Thyroid gland (tissue), 4 donors: Measurements from ENCODE around the gene HYAL3. TPM values are rescaled to one million over a fixed set of nuclear protein-coding genes. Genes with fewer than 3 reads are reported as not detected.

ENCODE experiments used
- DNase-seq, 2 donors: peaks; one replicate each; pipeline ENCODE4 v3.0.0-alpha.2; 2019
- H3K27ac ChIP-seq, 3 donors: fragments of 200-600 bp; sonication (generic); 1 replicate in 2 of 3; 2 replicates in 1 of 3; pipeline ENCODE4 v1.5.1; 2016 to 2019; ENCODE audit warnings: mild to moderate bottlenecking in 1 of 3, moderate library complexity in 1 of 3
- H3K27me3 ChIP-seq: fragments of 200-600 bp; sonication (generic); one replicate; pipeline ENCODE4 v1.5.1; 2019
- H3K36me3 ChIP-seq, 2 donors: fragments of 200-600 bp; sonication (generic); one replicate each; pipeline ENCODE4 v1.5.1; 2016 to 2019
- H3K4me1 ChIP-seq, 2 donors: fragments of 200-600 bp; sonication (generic); one replicate each; pipeline ENCODE4 v1.5.1; 2017 to 2019
- H3K4me3 ChIP-seq, 3 donors: fragments of 200-600 bp; sonication (generic); replicated peaks in 1 of 3; 1 replicate in 2 of 3; 2 replicates in 1 of 3; pipeline ENCODE4 v1.5.1; 2016; ENCODE audit warnings: mild to moderate bottlenecking in 1 of 3
- H3K9me3 ChIP-seq: fragments of 200-600 bp; sonication (generic); one replicate; pipeline ENCODE4 v1.5.1; 2017
- POLR2A ChIP-seq, 2 donors: fragments of 450-650 bp; IDR thresholded peaks; one replicate each; pipeline ENCODE4 v1.6.1; 2017; ENCODE audit warnings: antibody characterized with exemption in 2 of 2, mild to moderate bottlenecking in 2 of 2, moderate library complexity in 1 of 2
- WGBS, 2 donors: methylation state at CpG; one replicate each; pipeline ENCODE4 v1.1.5; 2017; 5-methylcytosine and 5-hydroxymethylcytosine counted together
- intact Hi-C: fragments of 100-400 bp; cut with DNase I; formaldehyde crosslinking; loops from one replicate; pipeline ENCODE4 v1.15.1; 2023
- total RNA-seq, 4 donors: library from RNA; depleted of rRNA; stranded (reverse); fragments of >200 nt; gene quantifications; one replicate each; pipeline ENCODE4 v1.2.3, GENCODE V29; 2016
- TF ChIP-seq, protein P1 (sequence below), 6 experiments: fragments of 200-600 bp in 3 of 6; fragments of 450-650 bp in 3 of 6; sonication (generic) in 3 of 6; IDR thresholded peaks; one replicate each; pipeline ENCODE4 v1.5.1; 2016 to 2019; ENCODE audit warnings: antibody characterized with exemption in 6 of 6, mild to moderate bottlenecking in 2 of 6, inconsistent platforms in 1 of 6, moderate library complexity in 1 of 6

HYAL3 gene, protein sequence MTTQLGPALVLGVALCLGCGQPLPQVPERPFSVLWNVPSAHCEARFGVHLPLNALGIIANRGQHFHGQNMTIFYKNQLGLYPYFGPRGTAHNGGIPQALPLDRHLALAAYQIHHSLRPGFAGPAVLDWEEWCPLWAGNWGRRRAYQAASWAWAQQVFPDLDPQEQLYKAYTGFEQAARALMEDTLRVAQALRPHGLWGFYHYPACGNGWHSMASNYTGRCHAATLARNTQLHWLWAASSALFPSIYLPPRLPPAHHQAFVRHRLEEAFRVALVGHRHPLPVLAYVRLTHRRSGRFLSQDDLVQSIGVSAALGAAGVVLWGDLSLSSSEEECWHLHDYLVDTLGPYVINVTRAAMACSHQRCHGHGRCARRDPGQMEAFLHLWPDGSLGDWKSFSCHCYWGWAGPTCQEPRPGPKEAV
- 1 to 10 TPM; 2.7 to 6.7 (median 3.8) TPM for total RNA-seq

DNA sequence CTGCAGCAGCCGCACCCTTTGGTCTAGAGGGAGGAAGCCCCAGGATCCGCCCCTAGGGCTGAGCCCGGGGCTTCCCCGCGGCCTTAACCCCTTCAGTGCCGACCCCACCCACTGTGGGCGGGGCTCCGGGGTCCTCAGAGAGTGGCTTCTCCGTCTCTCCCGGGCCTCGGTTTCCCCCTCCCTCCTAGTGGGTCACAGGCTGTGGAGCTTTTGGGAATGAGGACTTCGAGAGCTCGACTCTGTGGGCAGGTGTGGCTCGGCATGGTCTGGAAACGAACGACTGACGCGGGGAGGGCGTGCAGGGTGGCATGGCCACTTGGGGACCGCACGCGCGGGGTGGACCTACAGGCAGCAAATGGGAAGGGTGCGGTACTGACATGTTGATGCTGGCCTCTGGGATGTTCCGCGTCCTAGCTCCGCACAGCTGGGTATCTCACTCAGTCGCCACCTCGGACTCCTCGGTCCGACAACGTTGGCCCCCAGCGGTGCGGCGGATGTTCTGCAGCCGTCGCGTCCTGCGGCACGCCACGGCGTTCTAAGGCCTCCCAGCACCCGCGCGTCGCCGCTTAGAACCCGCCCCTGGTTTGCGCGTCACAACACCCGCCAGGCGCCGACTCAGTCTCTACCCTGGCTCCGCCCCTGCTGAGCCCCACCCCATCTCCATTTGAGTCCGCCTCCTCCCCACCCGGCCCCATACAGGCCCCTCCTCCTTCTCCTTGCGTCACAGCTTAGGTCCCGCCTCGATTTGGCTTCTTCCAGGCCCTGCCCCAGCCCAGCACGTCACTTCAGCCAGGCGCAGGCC is at the start of gene HYAL3, which contains the start of gene NAA80:
Gene HYAL3 (minus strand): TSS at position 570 of the 802 bp plus-strand sequence. CDS start 3,803 bp downstream, outside the sequence.
Gene NAA80 (minus strand): TSS at position 570 of the 802 bp plus-strand sequence. CDS start 1,942 bp downstream, outside the sequence.
- Histone ChIP-seq H3K27me3 (no peaks in the 10 kb centered on the region), H3K36me3 (no peaks in the 10 kb centered on the region), H3K9me3 (no peaks in the 10 kb centered on the region), H3K4me1 (peaks cover 22 to 35% of the 10 kb centered on the region in 2 donors), H3K27ac (peak within 1 kb of the TSS; percentile 65 to 88 (median 88)), H3K4me3 (peak within 1 kb of the TSS; percentile 32 to 68 (median 57))
- peak; percentile 99 for DNase-seq
- WGBS, 2 donors = 0 to 1% methylated on average over 21 to 34 of the region's 61 CpGs
- TF ChIP-seq, protein P1, sequence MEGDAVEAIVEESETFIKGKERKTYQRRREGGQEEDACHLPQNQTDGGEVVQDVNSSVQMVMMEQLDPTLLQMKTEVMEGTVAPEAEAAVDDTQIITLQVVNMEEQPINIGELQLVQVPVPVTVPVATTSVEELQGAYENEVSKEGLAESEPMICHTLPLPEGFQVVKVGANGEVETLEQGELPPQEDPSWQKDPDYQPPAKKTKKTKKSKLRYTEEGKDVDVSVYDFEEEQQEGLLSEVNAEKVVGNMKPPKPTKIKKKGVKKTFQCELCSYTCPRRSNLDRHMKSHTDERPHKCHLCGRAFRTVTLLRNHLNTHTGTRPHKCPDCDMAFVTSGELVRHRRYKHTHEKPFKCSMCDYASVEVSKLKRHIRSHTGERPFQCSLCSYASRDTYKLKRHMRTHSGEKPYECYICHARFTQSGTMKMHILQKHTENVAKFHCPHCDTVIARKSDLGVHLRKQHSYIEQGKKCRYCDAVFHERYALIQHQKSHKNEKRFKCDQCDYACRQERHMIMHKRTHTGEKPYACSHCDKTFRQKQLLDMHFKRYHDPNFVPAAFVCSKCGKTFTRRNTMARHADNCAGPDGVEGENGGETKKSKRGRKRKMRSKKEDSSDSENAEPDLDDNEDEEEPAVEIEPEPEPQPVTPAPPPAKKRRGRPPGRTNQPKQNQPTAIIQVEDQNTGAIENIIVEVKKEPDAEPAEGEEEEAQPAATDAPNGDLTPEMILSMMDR (IDR thresholded peaks at IDR 0.05) = peak in 5 of 6 experiments; percentile 14 to 49 (median 43)
- TF ChIP-seq POLR2A (IDR thresholded peaks at IDR 0.05) = peak; percentile 59 to 93
- intact Hi-C loops = no loop called here

DNA sequence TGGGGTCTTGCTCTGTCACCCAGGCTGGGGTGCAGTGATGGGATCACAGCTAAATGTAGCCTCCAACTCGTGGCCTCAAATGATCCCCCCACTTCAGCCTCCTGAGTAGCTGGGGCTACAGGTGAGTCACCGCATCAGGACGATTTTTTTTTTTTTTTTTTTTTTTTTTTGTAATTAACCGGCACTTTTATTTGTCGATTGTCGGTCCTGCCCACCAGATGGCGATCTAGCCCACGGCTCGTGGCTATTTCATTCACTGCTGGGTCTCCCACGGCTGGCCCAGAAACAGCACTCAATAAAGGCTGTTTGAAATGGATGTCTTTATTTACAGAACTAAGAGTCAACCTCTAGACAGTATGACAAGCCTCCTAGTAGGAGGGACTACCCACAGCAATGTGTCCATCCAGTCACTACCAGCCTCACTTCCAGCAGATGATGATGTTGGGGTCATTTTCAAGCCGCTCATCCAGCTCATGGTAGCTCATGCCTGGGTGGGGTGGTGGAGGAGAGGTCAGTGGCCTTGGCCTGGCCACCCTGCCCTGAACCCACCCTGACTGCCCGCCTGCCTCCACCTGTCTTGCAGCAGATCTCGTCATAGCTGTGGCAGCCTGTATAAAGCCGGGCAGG is 48.1 kb upstream of the HYAL3 start:
- TF ChIP-seq, protein P1 (IDR thresholded peaks at IDR 0.05) = peak in 5 of 6 experiments; percentile 39 to 78 (median 54)
- TF ChIP-seq POLR2A (IDR thresholded peaks at IDR 0.05) = no peak
- Histone ChIP-seq H3K4me3 (no peak overlapping the region), H3K36me3 (no peaks in the 10 kb centered on the region), H3K9me3 (no peaks in the 10 kb centered on the region), H3K27me3 (no peaks in the 10 kb centered on the region), H3K27ac (no peak overlapping the region), H3K4me1 (peaks cover 29 to 39% of the 10 kb centered on the region in 2 donors)
- 29 to 30% methylated on average over 14 of the region's 14 CpGs for WGBS, 2 donors
- DNase-seq = peak; percentile 78 to 83
- intact Hi-C loops = no loop called here

DNA sequence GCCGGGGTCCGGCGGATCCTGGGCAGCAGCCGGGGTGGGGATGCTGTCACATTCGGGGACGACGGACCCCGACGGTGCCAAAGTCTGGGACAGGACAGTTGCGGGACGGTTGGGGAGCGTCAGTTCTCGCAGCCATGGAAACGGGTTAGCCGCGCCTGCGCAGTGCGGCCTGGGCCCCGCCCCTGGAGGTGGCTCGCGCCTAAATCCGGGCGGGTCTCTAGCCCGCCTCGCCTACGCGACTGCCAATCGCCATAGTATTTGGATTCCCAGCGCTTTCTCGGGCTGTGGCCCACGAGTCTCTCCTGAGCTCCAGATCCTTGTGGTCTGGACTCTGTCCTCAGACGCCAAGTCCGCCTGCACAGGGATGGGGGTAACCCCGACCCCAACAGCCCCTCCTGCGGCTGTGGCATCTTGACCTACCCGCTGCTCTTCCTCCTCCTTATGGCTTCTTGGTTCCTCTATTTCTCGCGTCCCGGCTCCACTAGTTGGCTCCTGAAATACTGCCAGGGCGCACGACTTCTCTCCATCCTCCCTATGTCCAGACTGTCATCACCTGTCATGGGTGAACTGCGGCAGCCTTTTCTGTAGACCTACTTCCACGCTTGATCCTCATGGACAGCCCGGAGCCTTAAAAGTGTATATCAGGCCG is 46.5 kb upstream of the HYAL3 start, which contains the start of gene ZMYND10:
Gene ZMYND10 (minus strand): TSS at position 147 of the 649 bp plus-strand sequence. CDS start 153 bp downstream, outside the sequence.
- H3K4me1 ChIP-seq = peaks cover 20 to 34% of the 10 kb centered on the region in 2 donors
- no peaks in the 10 kb centered on the region for H3K27me3 ChIP-seq
- no peaks in the 10 kb centered on the region for H3K9me3 ChIP-seq
- DNase-seq = peak; percentile 61 to 64
- H3K36me3 ChIP-seq = no peaks in the 10 kb centered on the region
- WGBS, 2 donors = 12 to 13% methylated on average over 40 to 42 of the region's 45 CpGs
- peak within 1 kb of the TSS in 1 of 3 donors; percentile 21 for H3K4me3 ChIP-seq
- intact Hi-C loops = no loop called here
- no peak within 1 kb of the TSS for H3K27ac ChIP-seq
- TF ChIP-seq, protein P1 (IDR thresholded peaks at IDR 0.05) = no peak
- no peak for TF ChIP-seq POLR2A (IDR thresholded peaks at IDR 0.05)

DNA sequence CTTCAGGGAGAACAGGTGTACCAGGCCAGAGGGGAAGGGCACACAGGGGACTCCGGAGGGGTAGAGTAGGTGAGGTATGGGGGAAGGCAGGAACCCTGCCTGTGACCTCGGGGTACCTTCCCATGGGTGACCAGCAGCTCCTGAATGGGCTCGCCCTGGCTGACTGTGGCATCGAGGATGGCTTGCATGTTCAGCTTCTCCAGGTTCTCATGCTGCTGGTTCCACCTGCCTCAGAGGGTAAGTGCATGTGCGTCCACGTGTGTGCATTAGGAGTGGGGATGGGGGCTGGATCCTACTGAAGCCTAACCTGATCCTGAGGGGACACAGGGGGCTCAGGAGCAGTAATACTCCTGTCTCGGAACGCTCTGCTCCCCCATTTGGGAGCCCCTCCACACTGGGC is 45.8 kb upstream of the HYAL3 start:
- TF ChIP-seq POLR2A (IDR thresholded peaks at IDR 0.05) = no peak
- TF ChIP-seq, protein P1 (IDR thresholded peaks at IDR 0.05) = no peak
- intact Hi-C loops = no loop called here
- 67 to 68% methylated on average over 4 to 8 of the region's 8 CpGs for WGBS, 2 donors
- no peak for DNase-seq
- H3K4me1 ChIP-seq = peaks cover 17 to 30% of the 10 kb centered on the region in 2 donors
- peak overlapping the region in 1 of 3 donors; percentile 21 for H3K4me3 ChIP-seq
- no peaks in the 10 kb centered on the region for H3K27me3 ChIP-seq
- H3K9me3 ChIP-seq = no peaks in the 10 kb centered on the region
- H3K27ac ChIP-seq = no peak overlapping the region
- H3K36me3 ChIP-seq = no peaks in the 10 kb centered on the region
